Fibroblast of the aortic adventitia (primary cell): Measurements from ENCODE around the gene AMDHD2. TPM values are rescaled to one million over a fixed set of nuclear protein-coding genes. Genes with fewer than 3 reads are reported as not detected.
A peak's percentile ranks its signal among the peaks of the same experiment; 100 is the strongest.

ENCODE experiments used
- DNase-seq: peaks from one replicate; pipeline ENCODE4 v3.0.0-alpha.2; 2010; ENCODE audit warnings: low read depth
- H3K4me3 ChIP-seq: 2 replicates; pipeline ENCODE4 v1.5.1; 2011; ENCODE audit warnings: low read depth, mild to moderate bottlenecking, control low read depth, low read length, moderate library complexity
- total RNA-seq: library from RNA; depleted of rRNA; stranded (reverse); fragments of >200 nt; gene quantifications from 2 replicates; pipeline ENCODE4 v1.2.3, GENCODE V29; 2012; ENCODE audit warnings: low replicate concordance
- TF ChIP-seq, protein P1 (sequence below): IDR thresholded peaks from 2 replicates; pipeline ENCODE4 v1.5.1; 2011; ENCODE audit warnings: mild to moderate bottlenecking, low read length, control low read depth, inconsistent platforms; ENCODE audit not compliant: insufficient read depth

Gene AMDHD2
- total RNA-seq, 1 donor = 59.9 TPM

DNA sequence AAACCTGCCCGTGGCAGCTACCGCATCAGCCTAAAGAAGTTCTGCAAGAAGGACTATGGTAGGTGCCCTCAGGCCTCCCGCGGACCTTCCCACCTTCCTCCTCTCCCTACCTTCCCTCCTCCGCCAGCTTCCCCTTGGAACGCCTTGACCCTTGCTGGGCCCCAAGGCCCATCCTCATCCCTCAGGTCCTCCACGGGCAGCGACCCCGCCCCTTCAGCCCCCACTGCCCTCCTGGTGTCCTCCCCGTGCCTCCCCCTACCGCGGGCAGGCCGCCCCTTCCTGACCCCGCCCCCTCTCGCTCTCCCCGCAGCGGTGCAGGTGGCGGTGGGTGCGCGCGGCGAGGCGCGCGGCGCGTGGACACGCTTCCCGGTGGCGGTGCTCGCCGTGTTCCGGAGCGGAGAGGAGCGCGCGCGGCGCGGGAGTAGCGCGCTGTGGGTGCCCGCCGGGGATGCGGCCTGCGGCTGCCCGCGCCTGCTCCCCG is 46.7 kb upstream of the AMDHD2 start:
- H3K4me3 ChIP-seq = peak overlapping the region; percentile 25
- TF ChIP-seq, protein P1, sequence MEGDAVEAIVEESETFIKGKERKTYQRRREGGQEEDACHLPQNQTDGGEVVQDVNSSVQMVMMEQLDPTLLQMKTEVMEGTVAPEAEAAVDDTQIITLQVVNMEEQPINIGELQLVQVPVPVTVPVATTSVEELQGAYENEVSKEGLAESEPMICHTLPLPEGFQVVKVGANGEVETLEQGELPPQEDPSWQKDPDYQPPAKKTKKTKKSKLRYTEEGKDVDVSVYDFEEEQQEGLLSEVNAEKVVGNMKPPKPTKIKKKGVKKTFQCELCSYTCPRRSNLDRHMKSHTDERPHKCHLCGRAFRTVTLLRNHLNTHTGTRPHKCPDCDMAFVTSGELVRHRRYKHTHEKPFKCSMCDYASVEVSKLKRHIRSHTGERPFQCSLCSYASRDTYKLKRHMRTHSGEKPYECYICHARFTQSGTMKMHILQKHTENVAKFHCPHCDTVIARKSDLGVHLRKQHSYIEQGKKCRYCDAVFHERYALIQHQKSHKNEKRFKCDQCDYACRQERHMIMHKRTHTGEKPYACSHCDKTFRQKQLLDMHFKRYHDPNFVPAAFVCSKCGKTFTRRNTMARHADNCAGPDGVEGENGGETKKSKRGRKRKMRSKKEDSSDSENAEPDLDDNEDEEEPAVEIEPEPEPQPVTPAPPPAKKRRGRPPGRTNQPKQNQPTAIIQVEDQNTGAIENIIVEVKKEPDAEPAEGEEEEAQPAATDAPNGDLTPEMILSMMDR = no peak
- no peak for DNase-seq

DNA sequence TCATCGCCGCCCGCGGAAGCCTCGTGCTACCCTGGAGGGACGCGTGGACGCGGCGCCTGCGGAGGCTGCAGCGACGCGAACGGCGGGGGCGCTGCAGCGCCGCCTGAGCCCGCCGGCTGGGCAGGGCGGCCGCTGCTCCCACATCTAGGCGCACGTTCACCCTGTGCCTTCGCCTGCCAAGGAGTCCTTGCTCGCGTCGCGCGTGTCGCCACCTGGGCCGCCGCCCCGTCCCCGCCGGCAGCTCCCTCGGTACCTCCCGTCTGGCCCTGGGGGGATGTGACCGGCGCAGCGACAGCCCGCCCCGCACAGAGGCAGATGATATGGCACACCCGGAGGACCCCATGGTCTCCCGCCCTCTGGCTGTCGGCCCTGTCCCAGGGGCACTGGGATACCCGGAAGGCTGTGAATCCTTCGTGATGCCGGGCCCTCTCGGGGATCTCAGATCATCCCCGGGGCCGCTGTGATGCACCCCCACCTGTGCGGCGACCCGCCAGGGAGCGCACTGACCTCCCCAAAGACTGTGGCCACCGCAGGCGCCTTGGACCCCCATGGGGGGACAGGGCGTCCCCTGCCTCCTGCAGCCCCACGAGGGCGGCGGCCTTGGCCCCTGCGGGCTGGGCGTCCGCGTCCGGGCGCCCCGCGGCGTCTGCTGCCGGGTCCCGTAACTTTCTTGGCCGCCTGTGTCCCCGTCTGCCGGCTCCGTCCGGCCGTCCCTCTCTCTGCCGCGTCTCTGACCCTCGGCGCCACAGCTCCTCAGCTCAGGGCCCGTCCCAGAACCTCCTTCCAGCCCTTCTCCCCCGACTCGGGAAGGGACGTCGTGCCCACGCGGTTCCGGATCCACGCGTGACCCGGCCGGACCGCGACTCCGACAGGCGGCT is 45.9 kb upstream of the AMDHD2 start:
- DNase-seq = no peak
- TF ChIP-seq, protein P1 = no peak
- peak overlapping the region; percentile 76 for H3K4me3 ChIP-seq

DNA sequence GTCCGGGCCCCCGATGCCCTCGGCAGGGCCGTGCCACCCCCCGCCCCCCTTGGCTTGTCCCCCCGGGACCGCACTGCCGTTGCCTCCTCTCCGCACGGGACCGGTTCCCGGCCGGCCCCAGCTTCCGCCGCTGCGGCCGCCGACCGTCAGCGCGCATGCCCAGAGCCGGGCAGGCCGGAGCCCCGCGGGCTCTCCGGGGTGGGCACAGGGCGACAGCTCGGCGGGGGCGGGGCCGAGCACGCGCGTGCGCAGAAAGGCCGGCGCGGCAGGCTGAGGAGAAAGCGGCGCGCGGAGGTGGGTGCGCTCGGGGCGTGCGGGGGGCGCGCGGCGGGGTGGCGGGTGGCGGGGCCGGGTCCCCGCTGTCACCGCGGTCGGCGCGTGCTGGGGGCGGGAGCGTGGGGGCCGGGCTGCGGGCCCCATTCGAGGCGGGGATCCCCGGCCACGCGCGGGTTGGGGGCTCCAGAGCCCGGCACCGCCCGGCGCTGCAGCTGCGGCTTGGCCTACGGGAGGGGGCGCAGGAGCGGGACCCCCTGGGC is 45.2 kb upstream of the AMDHD2 start, which contains the start of gene TBC1D24:
TSS of gene TBC1D24 (plus strand) at position 251 of the 536 bp plus-strand sequence. CDS start 21,022 bp downstream, outside the sequence.
- peak within 1 kb of the TSS; percentile 76 for H3K4me3 ChIP-seq
- peak; percentile 73 for DNase-seq
- TF ChIP-seq, protein P1 = no peak

DNA sequence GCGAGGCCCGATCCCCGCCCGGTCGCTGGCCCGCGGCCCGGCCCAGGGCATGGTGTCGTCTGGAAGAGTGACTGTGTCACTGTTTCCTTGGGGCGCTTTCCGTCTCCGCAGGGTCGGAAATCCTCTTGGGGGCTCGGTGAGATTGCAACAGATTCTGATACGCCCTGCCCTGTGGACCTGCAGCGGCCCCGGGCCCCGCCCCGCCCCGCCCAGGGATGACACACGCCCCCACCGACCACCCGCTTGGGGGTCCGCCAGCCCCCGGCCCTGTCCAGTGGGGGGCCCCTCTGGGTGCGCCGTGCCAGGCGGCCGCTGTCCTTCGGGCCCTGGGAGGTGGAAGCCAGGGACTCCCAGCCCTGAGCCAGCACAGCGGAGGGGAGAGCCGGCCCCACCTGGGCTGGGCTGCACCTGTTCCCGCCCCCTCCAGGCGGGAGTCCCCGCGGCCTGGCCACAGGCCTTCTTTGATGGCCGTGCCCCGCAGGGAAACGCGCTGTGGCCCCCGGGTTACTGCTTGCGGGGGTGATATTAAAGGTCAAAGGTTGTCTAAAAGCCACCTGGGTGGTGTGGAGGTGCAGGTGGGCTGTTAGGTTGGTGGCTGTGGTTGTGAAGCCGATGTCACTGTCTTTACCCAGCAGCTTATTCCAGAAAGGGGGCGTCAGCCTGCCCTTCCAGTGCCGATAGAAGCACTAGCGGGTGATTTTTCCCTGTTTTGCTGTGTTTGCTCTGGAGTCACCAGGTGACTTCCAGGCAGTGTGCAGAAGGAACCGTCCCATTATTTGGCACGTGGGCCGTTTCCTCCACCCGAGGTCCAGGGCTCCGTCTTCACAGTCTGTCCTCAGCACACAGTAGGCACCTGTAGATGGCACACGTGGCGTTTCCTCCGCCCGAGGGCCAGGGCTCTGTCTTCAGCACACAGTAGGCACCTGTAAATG is 44.5 kb upstream of the AMDHD2 start:
- peak overlapping the region; percentile 75 for H3K4me3 ChIP-seq
- TF ChIP-seq, protein P1 = no peak
- DNase-seq = no peak

DNA sequence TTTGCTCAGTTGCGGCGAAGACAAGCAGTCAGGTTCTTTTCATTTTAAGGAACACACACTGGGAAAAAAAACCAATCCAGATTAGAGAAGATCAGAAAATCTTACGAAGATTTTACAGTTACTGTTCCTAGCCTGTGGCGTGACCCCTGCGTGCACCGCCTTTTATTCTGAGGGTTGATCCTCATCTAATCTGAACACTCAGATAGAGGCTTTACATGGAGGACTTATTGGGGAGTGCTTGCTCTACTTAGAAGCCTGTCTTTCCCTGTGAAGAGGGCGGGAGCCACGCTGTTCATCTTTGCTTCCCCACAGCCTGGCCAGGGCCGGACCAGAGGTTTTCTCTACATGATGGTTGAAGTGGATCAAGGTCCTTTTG is 43.8 kb upstream of the AMDHD2 start:
- TF ChIP-seq, protein P1 = no peak
- DNase-seq = no peak

DNA sequence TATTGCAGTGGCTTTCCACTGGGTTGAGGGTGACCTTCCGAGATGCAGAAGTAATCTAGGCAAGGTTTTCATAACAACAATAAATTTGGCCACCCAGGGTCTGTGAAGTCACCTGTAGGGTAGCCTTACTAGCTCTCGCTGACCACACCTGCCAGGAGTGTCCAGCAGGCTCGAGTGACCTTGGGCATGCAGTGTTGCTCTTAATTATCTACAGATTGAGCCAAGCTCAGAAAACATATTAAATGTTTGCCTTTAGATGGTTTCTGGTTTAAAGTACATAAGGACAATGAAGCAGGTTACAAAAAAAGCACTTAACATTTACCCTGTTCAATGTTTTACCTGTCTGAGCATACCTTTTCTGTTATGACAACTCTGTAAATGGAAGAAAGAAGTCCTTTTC is 43.4 kb upstream of the AMDHD2 start:
- TF ChIP-seq, protein P1 = no peak
- no peak for DNase-seq

More for the DNA sequence above, 43.8 kb upstream of the AMDHD2 start:
- H3K4me3 ChIP-seq = no peak overlapping the region

More for the DNA sequence above, 43.4 kb upstream of the AMDHD2 start:
- H3K4me3 ChIP-seq = no peak overlapping the region
